HepG2 (cell line): ENCODE results near the gene MRPL10. TPM values are rescaled to one million over a fixed set of nuclear protein-coding genes. Genes with fewer than 3 reads are reported as not detected.

Experiments
- ATAC-seq: fragments of 200-7000 bp; cut with Tn5 transposase; 3 replicates; pipeline ENCODE4 v1.9.1; 2020; ENCODE audit warnings: mild to moderate bottlenecking, moderate library complexity
- BruUV-seq: library from RNA; stranded (reverse); fragments of 400-500 nt; replicated peaks from 2 replicates; lab custom pipeline; 2021; lab: Mats Ljungman, UMichigan
- CTCF ChIA-PET: fragments of 300-600 bp; formaldehyde crosslinking; extraction: SDS; loops from one replicate; lab custom pipeline; 2021; ENCODE audit warnings: low total read pairs, inconsistent platforms, low intra/inter-chr PET ratio; lab: Yijun Ruan, JAX
- POLR2A ChIA-PET: fragments of 350-600 bp; sonication (Branson Sonifier 250); formaldehyde crosslinking; loops from one replicate; lab custom pipeline; 2020; ENCODE audit warnings: antibody characterized with exemption, inconsistent platforms; lab: Yijun Ruan, JAX
- DNase-seq: peaks from one replicate; pipeline ENCODE4 v3.0.0-alpha.2; 2015; ENCODE audit warnings: low spot score
- FAIRE-seq: peaks from 3 replicates; lab custom pipeline; 2011; peaks lifted over from hg19 to GRCh38; lab: Jason Lieb, UNC
- H2AFZ ChIP-seq: one replicate; pipeline ENCODE4 v1.6.1; 2011; ENCODE audit warnings: low read length, inconsistent platforms
- H3K27ac ChIP-seq: fragments of 300-600 bp; 3 replicates; pipeline ENCODE4 v1.8.0; 2011; ENCODE audit warnings: mixed run types, mild to moderate bottlenecking, mixed read lengths, low read length, inconsistent platforms; ENCODE audit not compliant: insufficient read depth; ENCODE audit errors: extremely low read length
- H3K27me3 ChIP-seq, 2 experiments: fragments of 200-600 bp in 1 of 2; 2 replicates in 1 of 2; 3 replicates in 1 of 2; pipeline versions ENCODE4 v1.6.0 to v1.8.0; 2011; ENCODE audit warnings: low read length in 2 of 2, mild to moderate bottlenecking in 2 of 2, moderate library complexity in 2 of 2, inconsistent platforms in 1 of 2; ENCODE audit not compliant: insufficient read depth in 2 of 2, control insufficient read depth in 1 of 2
- H3K36me3 ChIP-seq, 2 experiments: fragments of 200-600 bp in 1 of 2; replicated peaks in 1 of 2; 2 replicates in 1 of 2; 3 replicates in 1 of 2; pipeline versions ENCODE4 v1.5.1 to v1.8.0; 2011; ENCODE audit warnings: low read length in 2 of 2, inconsistent platforms in 1 of 2; ENCODE audit not compliant: insufficient read depth in 2 of 2, control insufficient read depth in 1 of 2
- H3K4me1 ChIP-seq: 2 replicates; pipeline ENCODE4 v1.5.1; 2012; ENCODE audit warnings: low read length, inconsistent platforms; ENCODE audit not compliant: insufficient read depth
- H3K4me2 ChIP-seq: 2 replicates; pipeline ENCODE4 v1.6.0; 2011; ENCODE audit warnings: low read depth, low read length, inconsistent platforms
- H3K4me3 ChIP-seq, 3 experiments: fragments of 200-600 bp in 1 of 3; sonication (generic), shearing (Covaris generic) in 1 of 3; replicated peaks in 1 of 3; 2 replicates each; pipeline ENCODE4 v1.5.1; 2011 to 2016; ENCODE audit warnings: low read length in 3 of 3, inconsistent platforms in 2 of 3, low read depth in 2 of 3, mild to moderate bottlenecking in 2 of 3, control low read depth in 1 of 3, mixed read lengths in 1 of 3; ENCODE audit not compliant: insufficient read depth in 1 of 3
- H3K79me2 ChIP-seq: one replicate; pipeline ENCODE4 v1.6.1; 2011; ENCODE audit warnings: low read length, inconsistent platforms; ENCODE audit not compliant: insufficient read depth
- H3K9ac ChIP-seq: 2 replicates; pipeline ENCODE4 v1.6.0; 2011; ENCODE audit warnings: mild to moderate bottlenecking, low read depth, low read length, inconsistent platforms; ENCODE audit not compliant: insufficient read depth
- H3K9me3 ChIP-seq: 2 replicates; pipeline ENCODE4 v1.5.1; 2012; ENCODE audit warnings: mild to moderate bottlenecking, low read length
- H4K20me1 ChIP-seq: 2 replicates; pipeline ENCODE4 v1.6.0; 2011; ENCODE audit warnings: inconsistent platforms, mild to moderate bottlenecking, low read length, moderate library complexity; ENCODE audit not compliant: insufficient read depth
- ASH2L ChIP-seq: fragments of 300-600, 200-600 bp; sonication (generic); IDR thresholded peaks from 2 replicates; pipeline ENCODE4 v1.7.0; 2017; ENCODE audit warnings: low read depth, mild to moderate bottlenecking, moderate library complexity, mixed read lengths, low read length; ENCODE audit not compliant: insufficient read length
- ATF7-NPFF ChIP-seq: sonication (generic); formaldehyde crosslinking; IDR thresholded peaks from 2 replicates; pipeline ENCODE4 v1.8.1; 2023; ENCODE audit warnings: mild to moderate bottlenecking, low read depth, missing genetic modification reagents, moderate library complexity
- FOXK2 ChIP-seq: fragments of 450-650 bp; IDR thresholded peaks from 2 replicates; pipeline ENCODE4 v1.6.1; 2016
- HOXD1 ChIP-seq: sonication (generic); formaldehyde crosslinking; IDR thresholded peaks from 2 replicates; pipeline ENCODE4 v1.5.0; 2020; ENCODE audit warnings: missing genetic modification reagents
- JARID2 ChIP-seq: sonication (generic); formaldehyde crosslinking; IDR thresholded peaks from 2 replicates; pipeline ENCODE4 v1.8.1; 2023; ENCODE audit warnings: missing genetic modification reagents, inconsistent platforms; ENCODE audit not compliant: insufficient replicate concordance
- NCOA5 ChIP-seq: sonication (generic); formaldehyde crosslinking; IDR thresholded peaks from 2 replicates; pipeline ENCODE4 v1.4.0; 2020; ENCODE audit warnings: missing genetic modification reagents
- SETDB1 ChIP-seq: sonication (generic); formaldehyde crosslinking; IDR thresholded peaks from 2 replicates; pipeline ENCODE4 v1.5.1; 2020; ENCODE audit warnings: missing genetic modification reagents, mild to moderate bottlenecking, borderline replicate concordance
- SMC3 ChIP-seq: IDR thresholded peaks from 2 replicates; pipeline ENCODE4 v1.6.1; 2011; ENCODE audit warnings: low read length, improper control_type of control experiment
- ZNF678 ChIP-seq: sonication (generic); formaldehyde crosslinking; IDR thresholded peaks from 2 replicates; pipeline ENCODE4 v1.4.0; 2020; ENCODE audit warnings: mild to moderate bottlenecking, missing genetic modification reagents
- WGBS: methylation state at CpG from one replicate; pipeline ENCODE4 v1.1.6; 2017; ENCODE audit warnings: low lambda C conversion rate; 5-methylcytosine and 5-hydroxymethylcytosine counted together
- in situ Hi-C: cut with HindIII; loops from 2 replicates; pipeline ENCODE4 v1.10.0; 2017; ENCODE audit warnings: low pct_unique_long_range_greater_than_20kb; ENCODE audit not compliant: extremely low pct_ligation_motif_present
- intact Hi-C: fragments of 100-400 bp; cut with micrococcal nuclease; formaldehyde crosslinking; loops from one replicate; pipeline ENCODE4 v1.10.0; 2022; ENCODE audit not compliant: unreplicated experiment
- polyA plus RNA-seq, 8 experiments: library from polyadenylated mRNA; depleted of rRNA in 3 of 8; stranded (reverse) in 7 of 8; unstranded in 1 of 8; fragments of >200 nt; fragmentation: Illumina TruSeq in 4 of 8; extraction: Trizol in 4 of 8; gene quantifications; 2 replicates each; pipeline versions ENCODE4 v1.2.1 to v1.2.3, GENCODE V29; 2011 to 2016; ENCODE audit warnings: low read depth in 4 of 8, missing spikeins in 1 of 8, mixed read lengths in 1 of 8; ENCODE audit not compliant: insufficient read depth in 1 of 8
- total RNA-seq, 5 experiments: library from RNA; depleted of rRNA; stranded (reverse); fragments of >200 nt; fragmentation: Illumina TruSeq; extraction: Trizol; gene quantifications; 2 replicates each; pipeline ENCODE4 v1.2.3, GENCODE V29; 2016; ENCODE audit warnings: low read depth in 1 of 5

The MRPL10 gene
- total and polyA plus RNA-seq, 2 of the 13 experiments (the other 11 are each of a cell fraction or from before 2014, with no cell fraction given) = 56.7 to 149 TPM

DNA sequence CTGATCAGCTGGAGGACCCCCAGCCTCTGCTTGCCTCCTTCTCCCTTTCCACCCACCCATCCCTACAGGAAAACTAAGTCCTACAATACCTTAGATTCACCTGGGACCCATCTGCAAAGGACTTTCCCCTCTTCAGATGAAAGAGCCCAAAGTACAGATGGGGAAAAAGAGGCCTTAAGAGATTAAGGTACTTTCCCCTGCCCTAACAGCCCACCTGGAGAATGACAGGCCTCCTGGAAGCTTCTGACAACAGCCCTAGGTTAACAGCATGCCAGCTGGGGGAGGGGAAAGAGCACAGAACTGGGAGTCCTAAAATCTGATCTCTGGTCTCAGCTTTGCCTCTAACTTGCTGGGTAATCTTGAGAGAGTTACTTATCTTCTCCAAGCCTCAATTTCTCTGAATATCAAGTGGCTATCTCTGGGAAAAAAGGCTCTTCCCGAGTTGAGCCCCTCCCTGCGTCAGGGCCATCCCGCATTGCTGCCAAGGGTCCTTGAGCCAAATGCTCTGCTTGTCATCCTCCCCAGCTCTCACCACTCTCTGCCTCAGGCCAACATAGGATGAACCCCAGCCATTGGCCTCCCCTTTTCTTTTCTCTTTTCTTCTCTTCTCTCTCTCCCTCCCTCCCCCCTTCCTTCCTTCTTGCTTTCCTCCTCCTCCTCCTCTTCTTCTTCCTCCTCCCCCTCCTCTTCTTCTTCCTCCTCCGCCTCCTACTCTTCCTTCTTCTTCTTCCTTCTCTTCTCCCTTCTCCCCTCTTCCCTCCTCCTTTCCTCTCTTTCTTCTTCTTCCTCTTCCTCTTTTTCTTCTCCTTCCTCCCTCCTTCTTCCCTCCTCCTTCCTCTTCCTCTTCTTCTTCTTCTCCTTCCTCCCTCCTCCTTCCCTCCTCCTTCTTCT lies 42.1 kb upstream of the MRPL10 start:
- no peak for TF ChIP-seq ASH2L
- TF ChIP-seq FOXK2 = peak; percentile 5; the same call in 1 of the 2 replicates
- ATAC-seq (no peak), DNase-seq (no peak), FAIRE-seq (no peak)
- Histone ChIP-seq H4K20me1 (no peaks in the 10 kb centered on the region), H3K4me1 (peaks cover 11% of the 10 kb centered on the region), H3K27me3 (peaks cover 6 to 51% of the 10 kb centered on the region in 2 experiments), H3K4me3 (no peak overlapping the region), H3K4me2 (no peak overlapping the region), H3K9me3 (no peaks in the 10 kb centered on the region), H3K79me2 (no peaks in the 10 kb centered on the region), H3K27ac (no peak overlapping the region), H3K36me3 (no peaks in the 10 kb centered on the region), H2AFZ (no peak overlapping the region), H3K9ac (no peak overlapping the region)
- WGBS = 48% methylated on average over 4 of the region's 4 CpGs
- in situ Hi-C loops = no loop called here
- ChIA-PET CTCF (no interaction called here), POLR2A (interaction anchor here (0.7 kb wide), 1 partner anchor 68 kb away, joined by 3 read pairs; the partner anchor contains the start of gene PNPO)
- intact Hi-C loops = loop anchor here (5.0 kb wide), 1 partner anchor 649 kb away; no protein-coding TSS in a partner anchor
- BruUV-seq = no TSS peak

DNA sequence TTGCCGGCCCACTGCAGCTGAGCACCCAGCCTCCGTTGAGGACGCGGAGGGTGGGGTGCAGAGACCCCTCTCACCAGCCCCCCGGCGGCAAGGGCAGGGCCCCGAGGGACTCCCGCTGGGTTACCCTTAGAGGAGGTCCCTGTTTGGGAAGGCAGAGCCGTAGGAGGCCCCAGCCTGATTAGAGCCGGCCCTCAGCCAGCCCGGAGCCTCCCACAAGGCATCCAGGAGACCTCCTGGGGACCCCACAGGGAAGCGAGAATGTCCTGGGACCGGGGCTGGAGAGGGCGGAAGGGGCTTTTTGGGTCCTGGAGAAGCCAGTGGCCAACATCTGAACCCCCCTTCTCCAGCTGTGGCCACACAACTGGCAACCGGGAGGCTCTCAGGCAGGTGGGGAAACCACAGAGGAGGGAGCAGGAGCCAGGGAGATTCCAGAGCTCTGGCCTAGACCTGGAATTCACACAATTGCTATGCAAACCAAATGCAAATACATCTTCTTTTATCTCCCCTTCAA lies 41.4 kb upstream of the MRPL10 start:
- no TSS peak for BruUV-seq
- H3K79me2 ChIP-seq = no peaks in the 10 kb centered on the region
- H4K20me1 ChIP-seq = no peaks in the 10 kb centered on the region
- peaks cover 5 to 46% of the 10 kb centered on the region in 2 experiments for H3K27me3 ChIP-seq
- no peaks in the 10 kb centered on the region for H3K9me3 ChIP-seq
- DNase-seq = no peak
- H3K36me3 ChIP-seq = no peaks in the 10 kb centered on the region
- TF ChIP-seq HOXD1 (CRISPR knock-in tag) = no peak
- no peak for TF ChIP-seq NCOA5 (CRISPR knock-in tag)
- no peak for TF ChIP-seq JARID2
- TF ChIP-seq SETDB1 = no peak
- no peak for TF ChIP-seq ZNF678 (CRISPR knock-in tag)
- TF ChIP-seq ATF7-NPFF (CRISPR knock-in tag) = no peak
- TF ChIP-seq SMC3 = no peak
- TF ChIP-seq, all 625 proteins: peak for 0
- 41% methylated on average over 14 of the region's 15 CpGs for WGBS
- H2AFZ ChIP-seq = no peak overlapping the region
- ATAC-seq = no peak
- intact Hi-C loops (loop anchor here (5.0 kb wide), 1 partner anchor 650 kb away; no protein-coding TSS in a partner anchor), in situ Hi-C loops (no loop called here)
- H3K4me1 ChIP-seq = peaks cover 6% of the 10 kb centered on the region
- H3K4me2 ChIP-seq = no peak overlapping the region
- H3K9ac ChIP-seq = no peak overlapping the region
- ChIA-PET POLR2A (interaction anchor here (0.7 kb wide), 1 partner anchor 69 kb away, joined by 3 read pairs; the partner anchor contains the start of gene PNPO), CTCF (no interaction called here)
- no peak overlapping the region for H3K27ac ChIP-seq
- FAIRE-seq = no peak
- no peak overlapping the region for H3K4me3 ChIP-seq
